K562 (cell line): ENCODE data around the gene QRFPR. TPM values are rescaled to one million over a fixed set of nuclear protein-coding genes. Genes with fewer than 3 reads are reported as not detected.
"Not testable (repeated sequence)": the region's sequence is repeated elsewhere in the genome, so short reads cannot be mapped to it uniquely, and the experiment has no call there.

Experiments
- ATAC-seq: fragments of 200-7000 bp; cut with Tn5 transposase; 3 replicates; pipeline ENCODE4 v1.9.1; 2020; ENCODE audit warnings: moderate library complexity
- BruUV-seq: library from RNA; stranded (reverse); fragments of 400-500 nt; replicated peaks from 2 replicates; lab custom pipeline; 2021; lab: Mats Ljungman, UMichigan
- CTCF ChIA-PET: fragments of 300-600 bp; formaldehyde crosslinking; extraction: SDS; loops from one replicate; lab custom pipeline; 2021; ENCODE audit warnings: low intra/inter-chr PET ratio; lab: Yijun Ruan, JAX
- POLR2A ChIA-PET: fragments of 300-600, 350-650 bp; sonication (Branson Sonifier 250); formaldehyde crosslinking; extraction: SDS; loops from one replicate; lab custom pipeline; 2021; ENCODE audit warnings: antibody characterized with exemption, inconsistent platforms; lab: Yijun Ruan, JAX
- DNase-seq, 4 experiments: peaks; one replicate each; pipeline versions ENCODE4 v3.0.0 to v3.0.0-alpha.2; 2011 to 2018; ENCODE audit warnings: low spot score in 3 of 4, mixed read lengths in 3 of 4; ENCODE audit errors: extremely low read depth in 1 of 4
- FAIRE-seq: peaks from 2 replicates; lab custom pipeline; 2011; peaks lifted over from hg19 to GRCh38; lab: Jason Lieb, UNC
- H2AFZ ChIP-seq: 2 replicates; pipeline ENCODE4 v1.6.0; 2011; ENCODE audit warnings: low read depth, low read length, control low read depth, inconsistent platforms
- H3K27ac ChIP-seq: fragments of 200-600 bp; 3 replicates; pipeline ENCODE4 v1.8.0; 2011; ENCODE audit warnings: low read depth, mild to moderate bottlenecking, control low read depth, inconsistent platforms, low read length, moderate library complexity, mixed read lengths; ENCODE audit errors: extremely low read depth
- H3K27me3 ChIP-seq, 2 experiments: fragments of 300-600 bp in 1 of 2; 2 replicates in 1 of 2; 3 replicates in 1 of 2; pipeline versions ENCODE4 v1.6.0 to v1.8.0; 2011; ENCODE audit warnings: inconsistent platforms in 2 of 2, low read length in 2 of 2, mild to moderate bottlenecking in 1 of 2, mixed read lengths in 1 of 2, moderate library complexity in 1 of 2; ENCODE audit not compliant: control insufficient read depth in 2 of 2, insufficient read depth in 2 of 2
- H3K36me3 ChIP-seq: fragments of 300-600 bp; 3 replicates; pipeline ENCODE4 v1.8.0; 2011; ENCODE audit warnings: mild to moderate bottlenecking, low read length, inconsistent platforms; ENCODE audit not compliant: control insufficient read depth, insufficient read depth
- H3K4me1 ChIP-seq, 2 experiments: fragments of 200-600 bp in 1 of 2; replicated peaks in 1 of 2; 2 replicates in 1 of 2; 3 replicates in 1 of 2; pipeline versions ENCODE4 v1.5.1 to v1.8.0; 2011; ENCODE audit warnings: inconsistent platforms in 2 of 2, low read length in 2 of 2, mild to moderate bottlenecking in 1 of 2, mixed read lengths in 1 of 2, moderate library complexity in 1 of 2; ENCODE audit not compliant: control insufficient read depth in 2 of 2, insufficient read depth in 2 of 2
- H3K4me2 ChIP-seq: 2 replicates; pipeline ENCODE4 v1.6.1; 2011; ENCODE audit warnings: low read length, control low read depth, inconsistent platforms, mixed read lengths; ENCODE audit not compliant: insufficient read depth
- H3K4me3 ChIP-seq: fragments of 200-600 bp; sonication (generic), shearing (Covaris generic); 2 replicates; pipeline ENCODE4 v1.5.1; 2016; ENCODE audit warnings: control low read depth, inconsistent platforms
- H3K79me2 ChIP-seq: fragments of 200-600 bp; 3 replicates; pipeline ENCODE4 v1.8.0; 2011; ENCODE audit warnings: low read length, inconsistent platforms; ENCODE audit not compliant: control insufficient read depth, insufficient read depth
- H3K9ac ChIP-seq, 2 experiments: 2 replicates each; pipeline versions ENCODE4 v1.6.0 to v1.6.1; 2011; ENCODE audit warnings: low read depth in 2 of 2, low read length in 2 of 2, control low read depth in 1 of 2, inconsistent platforms in 1 of 2, mild to moderate bottlenecking in 1 of 2, mixed read lengths in 1 of 2; ENCODE audit not compliant: insufficient read depth in 1 of 2
- H3K9me1 ChIP-seq: one replicate; pipeline ENCODE4 v1.6.0; 2011; ENCODE audit warnings: inconsistent platforms, mild to moderate bottlenecking, low read length, moderate library complexity; ENCODE audit not compliant: control insufficient read depth, insufficient read depth
- H3K9me3 ChIP-seq: replicated peaks from 2 replicates; pipeline ENCODE4 v1.5.1; 2011; ENCODE audit warnings: low read depth, low read length, inconsistent platforms; ENCODE audit not compliant: control insufficient read depth, insufficient read depth
- H4K20me1 ChIP-seq: replicated peaks from 2 replicates; pipeline ENCODE4 v1.6.1; 2011; ENCODE audit warnings: low read length, inconsistent platforms, mixed read lengths; ENCODE audit not compliant: control insufficient read depth, insufficient read depth
- CHD1 ChIP-seq: fragments of 200-600 bp; sonication (generic); IDR thresholded peaks from one replicate; pipeline ENCODE4 v1.6.1; 2012; ENCODE audit warnings: mild to moderate bottlenecking, moderate library complexity, low read length, inconsistent platforms
- DPF2 ChIP-seq: fragments of 450-650 bp; IDR thresholded peaks from 2 replicates; pipeline ENCODE4 v1.6.1; 2016
- ZFP36 ChIP-seq: fragments of 150-350 bp; IDR thresholded peaks from 2 replicates; pipeline ENCODE4 v1.6.1; 2018; ENCODE audit warnings: low read length, low read depth; ENCODE audit not compliant: partially characterized antibody
- WGBS: fragments of 100-300 bp; shearing (Covaris generic); methylation state at CpG from one replicate; pipeline ENCODE4 v1.1.6; 2016; ENCODE audit warnings: low coverage, mixed read lengths; ENCODE audit not compliant: insufficient coverage; ENCODE audit errors: missing lambda C conversion rate; 5-methylcytosine and 5-hydroxymethylcytosine counted together
- in situ Hi-C: fragments of 300-500 bp; cut with MboI; formaldehyde crosslinking; loops from 4 replicates; pipeline ENCODE4 v1.15.0; 2018; ENCODE audit warnings: inconsistent platforms, mixed read lengths
- intact Hi-C: fragments of 100-400 bp; cut with micrococcal nuclease; formaldehyde crosslinking; loops from 2 replicates; pipeline ENCODE4 v1.14.2; 2022
- polyA plus RNA-seq, 8 experiments: library from polyadenylated mRNA; depleted of rRNA in 4 of 8; stranded (reverse) in 5 of 8; unstranded in 3 of 8; fragments of >200 nt; fragmentation: Nextera tagmentation in 2 of 8; fragmentation: Illumina TruSeq in 1 of 8; extraction: Ambion mirVana in 2 of 8; extraction: Trizol in 1 of 8; gene quantifications; 2 replicates each; pipeline versions ENCODE4 v1.2.1 to v1.2.3, GENCODE V29; 2011 to 2014; ENCODE audit warnings: inconsistent platforms in 1 of 8, missing spikeins in 1 of 8
- total RNA-seq, 7 experiments: library from RNA; depleted of rRNA in 6 of 7; stranded (reverse); fragments of >200 nt in 6 of 7; fragmentation: Illumina TruSeq in 2 of 7; extraction: Trizol in 2 of 7; gene quantifications; 2 replicates each; pipeline versions ENCODE4 v1.2.1 to v1.2.3, GENCODE V29; 2011 to 2021; ENCODE audit warnings: low replicate concordance in 1 of 7
- TF ChIP-seq, protein P1 (sequence below), 3 experiments: IDR thresholded peaks in 2 of 3; conservative IDR thresholded peaks in 1 of 3; 2 replicates each; pipeline ENCODE4 v1.5.1; 2011 to 2012; ENCODE audit warnings: low read length in 3 of 3, mild to moderate bottlenecking in 3 of 3, control low read depth in 2 of 3, improper control_type of control experiment in 1 of 3, inconsistent platforms in 1 of 3, low read depth in 1 of 3, mixed read lengths in 1 of 3, moderate library complexity in 1 of 3; ENCODE audit not compliant: insufficient read depth in 2 of 3

QRFPR gene
- total and polyA plus RNA-seq, 9 of the 15 experiments (the other 6 are each of a cell fraction or from before 2014, with no cell fraction given), result not detected

DNA sequence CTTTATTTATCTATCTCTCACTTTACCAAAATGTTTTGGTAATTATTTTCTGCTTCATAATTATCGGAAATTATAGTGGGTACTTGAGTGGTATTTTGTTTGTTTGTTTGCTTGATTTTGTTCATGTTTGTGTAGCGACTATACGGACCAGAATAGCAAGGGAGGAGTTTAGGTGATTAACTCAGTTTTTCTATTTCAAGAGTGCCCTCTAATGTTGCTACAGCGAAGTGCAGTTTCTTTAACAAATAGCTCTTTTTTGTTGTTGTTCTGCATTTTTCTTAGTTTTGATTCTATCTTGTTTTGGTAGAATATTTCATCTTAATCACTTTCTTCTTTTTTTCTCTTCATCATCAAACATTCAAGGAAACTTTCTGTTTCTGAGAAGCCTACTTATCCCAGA is 40.8 kb upstream of the QRFPR start:
- TF ChIP-seq, protein P1, sequence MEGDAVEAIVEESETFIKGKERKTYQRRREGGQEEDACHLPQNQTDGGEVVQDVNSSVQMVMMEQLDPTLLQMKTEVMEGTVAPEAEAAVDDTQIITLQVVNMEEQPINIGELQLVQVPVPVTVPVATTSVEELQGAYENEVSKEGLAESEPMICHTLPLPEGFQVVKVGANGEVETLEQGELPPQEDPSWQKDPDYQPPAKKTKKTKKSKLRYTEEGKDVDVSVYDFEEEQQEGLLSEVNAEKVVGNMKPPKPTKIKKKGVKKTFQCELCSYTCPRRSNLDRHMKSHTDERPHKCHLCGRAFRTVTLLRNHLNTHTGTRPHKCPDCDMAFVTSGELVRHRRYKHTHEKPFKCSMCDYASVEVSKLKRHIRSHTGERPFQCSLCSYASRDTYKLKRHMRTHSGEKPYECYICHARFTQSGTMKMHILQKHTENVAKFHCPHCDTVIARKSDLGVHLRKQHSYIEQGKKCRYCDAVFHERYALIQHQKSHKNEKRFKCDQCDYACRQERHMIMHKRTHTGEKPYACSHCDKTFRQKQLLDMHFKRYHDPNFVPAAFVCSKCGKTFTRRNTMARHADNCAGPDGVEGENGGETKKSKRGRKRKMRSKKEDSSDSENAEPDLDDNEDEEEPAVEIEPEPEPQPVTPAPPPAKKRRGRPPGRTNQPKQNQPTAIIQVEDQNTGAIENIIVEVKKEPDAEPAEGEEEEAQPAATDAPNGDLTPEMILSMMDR (IDR thresholded peaks at IDR 0.05 in 2 of 3, conservative IDR thresholded peaks at IDR 0.05 in 1 of 3; ENCODE audit: insufficient read depth in 2 of 3, low read depth in 1 of 3, low read length in 3 of 3), result peak in 2 of 3 experiments; percentile 15 to 27; a peak in 2 of 6 replicates
- TF ChIP-seq DPF2, result no peak
- no peak for FAIRE-seq
- Histone ChIP-seq H3K36me3 (no peaks in the 10 kb centered on the region), H3K4me1 (no peaks in the 10 kb centered on the region), H3K79me2 (no peaks in the 10 kb centered on the region), H3K9ac (no peak overlapping the region), H3K27me3 (no peaks in the 10 kb centered on the region), H3K9me1 (no peaks in the 10 kb centered on the region), H2AFZ (no peak overlapping the region), H3K27ac (no peak overlapping the region), H3K9me3 (no peaks in the 10 kb centered on the region), H3K4me2 (no peak overlapping the region), H4K20me1 (no peaks in the 10 kb centered on the region), H3K4me3 (no peak overlapping the region)
- ChIA-PET CTCF (no interaction called here), POLR2A (no interaction called here)
- 6% methylated on average over 4 of the region's 4 CpGs for WGBS
- intact Hi-C loops, result no loop called here
- no TSS peak for BruUV-seq
- in situ Hi-C loops, result no loop called here
- peak in 2 of 4 experiments; percentile 2 to 4 for DNase-seq
- ATAC-seq, result no peak

DNA sequence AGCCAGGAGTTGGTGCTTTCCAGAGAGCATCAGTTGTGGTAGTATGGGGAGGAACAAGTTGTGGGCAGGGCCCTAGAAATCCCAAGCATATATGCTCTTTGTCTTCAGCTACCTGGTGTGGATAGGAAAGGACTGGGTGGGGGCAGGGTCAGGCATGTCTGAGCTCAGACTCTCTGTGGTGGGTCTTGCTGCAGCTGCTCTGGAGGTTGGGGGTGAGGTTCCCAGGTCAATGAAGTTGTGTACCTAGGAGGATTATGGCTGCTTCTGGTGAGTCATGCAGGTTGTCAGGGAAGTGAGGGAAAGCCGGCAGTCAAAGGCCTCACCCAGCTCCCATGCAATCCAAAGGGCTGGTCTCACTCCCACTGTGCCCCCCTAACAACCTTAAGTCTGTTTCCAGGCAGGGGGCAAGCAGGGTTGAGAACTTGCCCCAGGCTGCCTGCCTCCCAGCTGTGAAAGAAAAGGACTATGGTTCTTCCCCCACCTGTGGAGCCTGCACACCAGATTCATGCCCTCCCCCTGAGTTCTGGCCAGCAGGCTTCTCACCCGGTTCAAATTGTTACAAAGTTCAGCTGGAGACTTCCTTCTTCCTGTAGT is 30.4 kb upstream of the QRFPR start:
- H3K27me3 ChIP-seq, result no peaks in the 10 kb centered on the region
- ChIA-PET CTCF (no interaction called here), POLR2A (interaction anchor here (0.6 to 0.9 kb wide), 2 partner anchors 15 to 92 kb away, joined by 3 to 4 read pairs; no protein-coding TSS in a partner anchor)
- intact Hi-C loops, result no loop called here
- H3K4me2 ChIP-seq, result no peak overlapping the region
- H3K9ac ChIP-seq, result no peak overlapping the region
- no peaks in the 10 kb centered on the region for H4K20me1 ChIP-seq
- H3K4me1 ChIP-seq, result no peaks in the 10 kb centered on the region
- BruUV-seq, result no TSS peak
- no peaks in the 10 kb centered on the region for H3K79me2 ChIP-seq
- no peak for FAIRE-seq
- H3K9me3 ChIP-seq, result no peaks in the 10 kb centered on the region
- WGBS, result 0% methylated on average over 2 of the region's 2 CpGs
- H3K27ac ChIP-seq, result no peak overlapping the region
- ATAC-seq, result no peak
- no peak for DNase-seq
- H3K4me3 ChIP-seq, result no peak overlapping the region
- in situ Hi-C loops, result no loop called here
- H2AFZ ChIP-seq, result no peak overlapping the region
- no peak for TF ChIP-seq CHD1
- peak; percentile 54 for TF ChIP-seq ZFP36
- TF ChIP-seq, all 486 proteins: peak for 1
- Histone ChIP-seq H3K9me1 (no peaks in the 10 kb centered on the region), H3K36me3 (no peaks in the 10 kb centered on the region)

DNA sequence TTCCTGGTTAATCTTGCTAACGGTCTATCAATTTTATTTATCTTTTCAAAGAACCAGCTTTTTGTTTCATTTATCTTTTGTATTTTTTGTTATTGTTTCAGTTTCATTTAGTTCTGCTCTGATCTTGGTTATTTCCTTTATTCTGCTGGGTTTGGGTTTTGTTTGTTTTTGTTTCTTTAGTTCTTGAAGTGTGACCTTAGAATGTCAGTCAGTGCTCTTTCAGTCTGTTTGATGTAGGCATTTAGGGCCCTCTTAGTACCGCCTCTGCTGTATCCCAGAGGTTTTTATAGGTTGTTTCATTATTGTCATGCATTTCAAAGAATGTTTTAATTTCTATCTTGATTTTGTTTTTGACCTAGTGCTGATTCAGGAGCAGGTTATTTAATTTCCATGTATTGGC is 27.7 kb upstream of the QRFPR start:
- H3K4me1 ChIP-seq, intact Hi-C loops, H2AFZ ChIP-seq, ATAC-seq, CTCF ChIA-PET, H3K36me3 ChIP-seq, POLR2A ChIA-PET, H3K4me2 ChIP-seq, BruUV-seq, in situ Hi-C loops, H3K79me2 ChIP-seq, H3K27me3 ChIP-seq, H3K27ac ChIP-seq, H3K9ac ChIP-seq, FAIRE-seq, H3K9me3 ChIP-seq, H4K20me1 ChIP-seq, H3K9me1 ChIP-seq, H3K4me3 ChIP-seq, DNase-seq: not testable (repeated sequence)
- 0% methylated on average over 2 of the region's 2 CpGs for WGBS
